ENCODE measurements around the gene CNPPD1.

CNPPD1 gene

GRCh38 chr2:219122202-219122980 lies 54.3 kb downstream of the CNPPD1 start:
- DNase-seq (ENCODE audit: low read depth in 2 of 2): no peak

Data from stimulated activated CD8-positive, alpha-beta memory T cell treated with anti-CD3 and anti-CD28 coated beads, Interleukin-7, amount 100 ng/mL, for 4 hours (primary cell).